GM12891 (cell line): Measurements from ENCODE around the gene ZNF365.

Experiments
- PAX5 ChIP-seq: IDR thresholded peaks from 2 replicates; pipeline ENCODE4 v1.6.1; 2011; ENCODE audit warnings: low read length, moderate library complexity, mild to moderate bottlenecking; ENCODE audit not compliant: insufficient read depth, severe bottlenecking
- POLR2A ChIP-seq: IDR thresholded peaks from 2 replicates; pipeline ENCODE4 v1.6.1; 2011; ENCODE audit warnings: low read depth, low read length, control low read depth
- POLR2AphosphoS5 ChIP-seq: IDR thresholded peaks from 2 replicates; pipeline ENCODE4 v1.6.1; 2011; ENCODE audit warnings: low read depth, low read length, control low read depth
- TAF1 ChIP-seq: IDR thresholded peaks from 2 replicates; pipeline ENCODE4 v1.6.1; 2011; ENCODE audit warnings: low read depth, low read length, control low read depth

DNA sequence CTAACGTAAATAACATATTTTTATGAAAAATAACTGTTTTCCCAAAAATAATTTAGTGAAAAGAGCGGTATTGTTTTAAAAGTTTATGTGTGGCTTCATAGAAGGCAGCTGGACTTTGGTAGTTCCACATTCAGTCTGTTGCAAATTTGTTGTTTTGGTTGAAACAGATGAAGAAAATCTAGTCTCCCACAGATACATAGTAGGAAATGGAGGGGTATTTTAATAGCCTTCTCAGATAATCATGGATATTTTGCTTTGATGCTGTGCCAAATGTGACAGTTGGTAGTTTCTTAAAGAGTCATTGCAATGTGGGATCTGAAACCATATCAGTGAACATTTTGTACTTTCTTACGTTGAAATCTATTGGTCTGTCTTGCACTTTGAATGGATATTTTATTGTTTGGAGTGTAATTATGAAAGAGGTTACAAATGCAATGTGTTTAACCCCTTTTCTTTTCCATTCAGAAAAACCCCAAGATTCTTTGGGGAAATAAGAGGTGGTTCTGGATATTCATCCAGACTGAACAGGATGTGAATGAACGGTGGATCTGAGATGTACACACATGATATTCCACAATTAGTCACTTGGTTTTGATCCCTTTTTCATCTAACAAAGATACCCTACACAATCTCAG is 10.4 kb downstream of the ZNF365 start:
- TF ChIP-seq POLR2AphosphoS5 (no peak), TAF1 (no peak), POLR2A (no peak), PAX5 (no peak)
